HEK293 (cell line): ENCODE results near the gene VIPR2.

Experiments used
- AEBP2 ChIP-seq: fragments of 450-650 bp; formaldehyde crosslinking; IDR thresholded peaks from 2 replicates; pipeline ENCODE4 v1.5.1; 2016; ENCODE audit warnings: missing biosample characterization, missing genetic modification characterization, borderline replicate concordance
- BCL6B ChIP-seq: fragments of 450-650 bp; formaldehyde crosslinking; IDR thresholded peaks from 2 replicates; pipeline ENCODE4 v1.5.1; 2017; ENCODE audit warnings: missing biosample characterization, missing genetic modification characterization
- GFI1B ChIP-seq: fragments of 450-650 bp; formaldehyde crosslinking; IDR thresholded peaks from 2 replicates; pipeline ENCODE4 v1.5.1; 2016; ENCODE audit warnings: missing biosample characterization, missing genetic modification characterization
- GLIS2 ChIP-seq: fragments of 450-650 bp; formaldehyde crosslinking; IDR thresholded peaks from 2 replicates; pipeline ENCODE4 v1.5.1; 2016; ENCODE audit warnings: missing biosample characterization, missing genetic modification characterization
- KLF7 ChIP-seq: fragments of 450-650 bp; formaldehyde crosslinking; IDR thresholded peaks from 2 replicates; pipeline ENCODE4 v1.5.1; 2016; ENCODE audit warnings: missing biosample characterization, missing genetic modification characterization, borderline replicate concordance
- PRDM6 ChIP-seq: fragments of 450-650 bp; formaldehyde crosslinking; IDR thresholded peaks from 2 replicates; pipeline ENCODE4 v1.5.1; 2017; ENCODE audit warnings: missing biosample characterization, missing genetic modification characterization
- REST ChIP-seq: fragments of 450-650 bp; formaldehyde crosslinking; IDR thresholded peaks from 2 replicates; pipeline ENCODE4 v1.5.1; 2016; ENCODE audit warnings: missing biosample characterization, missing genetic modification characterization
- ZBTB10 ChIP-seq: fragments of 450-650 bp; formaldehyde crosslinking; IDR thresholded peaks from 2 replicates; pipeline ENCODE4 v1.5.1; 2016; ENCODE audit warnings: missing biosample characterization, missing genetic modification characterization
- ZFP3 ChIP-seq: fragments of 450-650 bp; formaldehyde crosslinking; IDR thresholded peaks from 2 replicates; pipeline ENCODE4 v1.5.1; 2016; ENCODE audit warnings: low read depth, missing biosample characterization, missing genetic modification characterization
- ZNF146 ChIP-seq: fragments of 450-650 bp; formaldehyde crosslinking; IDR thresholded peaks from 2 replicates; pipeline ENCODE4 v1.5.1; 2016; ENCODE audit warnings: missing biosample characterization, missing genetic modification characterization
- ZNF157 ChIP-seq: fragments of 450-650 bp; formaldehyde crosslinking; IDR thresholded peaks from 2 replicates; pipeline ENCODE4 v1.5.1; 2016; ENCODE audit warnings: missing biosample characterization, missing genetic modification characterization
- ZNF18 ChIP-seq: fragments of 450-650 bp; formaldehyde crosslinking; IDR thresholded peaks from 2 replicates; pipeline ENCODE4 v1.5.1; 2016; ENCODE audit warnings: missing biosample characterization, missing genetic modification characterization
- ZNF311 ChIP-seq: fragments of 450-650 bp; formaldehyde crosslinking; IDR thresholded peaks from 2 replicates; pipeline ENCODE4 v1.5.1; 2017; ENCODE audit warnings: missing biosample characterization, missing genetic modification characterization, borderline replicate concordance
- ZNF501 ChIP-seq: fragments of 450-650 bp; formaldehyde crosslinking; IDR thresholded peaks from 2 replicates; pipeline ENCODE4 v1.5.1; 2016; ENCODE audit warnings: missing biosample characterization, missing genetic modification characterization
- ZNF529 ChIP-seq: fragments of 450-650 bp; formaldehyde crosslinking; IDR thresholded peaks from 2 replicates; pipeline ENCODE4 v1.5.1; 2017; ENCODE audit warnings: missing genetic modification characterization, missing biosample characterization; ENCODE audit not compliant: insufficient replicate concordance
- ZNF555 ChIP-seq: fragments of 450-650 bp; formaldehyde crosslinking; conservative IDR thresholded peaks from 2 replicates; pipeline ENCODE4 v1.5.1; 2017; ENCODE audit warnings: missing biosample characterization, mild to moderate bottlenecking, missing genetic modification characterization, inconsistent platforms
- ZNF629 ChIP-seq: fragments of 450-650 bp; formaldehyde crosslinking; IDR thresholded peaks from 2 replicates; pipeline ENCODE4 v1.5.1; 2017; ENCODE audit warnings: missing biosample characterization, missing genetic modification characterization
- ZNF704 ChIP-seq: fragments of 450-650 bp; formaldehyde crosslinking; IDR thresholded peaks from 2 replicates; pipeline ENCODE4 v1.5.1; 2016; ENCODE audit warnings: missing biosample characterization, missing genetic modification characterization

Gene VIPR2

GRCh38 chr7:159030490-159031134 is 114.1 kb downstream of the VIPR2 start (continued):
- TF ChIP-seq ZNF704 (no peak), ZNF555 (no peak), GLIS2 (tag by site-specific recombination) (peak; percentile 26; the same call in 1 of the 2 replicates), ZNF629 (tag by site-specific recombination) (no peak), AEBP2 (tag by site-specific recombination) (no peak), GFI1B (tag by site-specific recombination) (no peak), KLF7 (tag by site-specific recombination) (no peak), BCL6B (no peak), REST (no peak), ZNF311 (tag by site-specific recombination) (no peak), ZNF529 (no peak), ZNF146 (no peak; the same call in 1 of the 2 replicates), ZFP3 (tag by site-specific recombination) (no peak), ZBTB10 (tag by site-specific recombination) (no peak), PRDM6 (tag by site-specific recombination) (no peak), ZNF501 (tag by site-specific recombination) (no peak), ZNF18 (tag by site-specific recombination) (no peak), ZNF157 (no peak)
